IPS-NIHi7 (cell line): ENCODE data around the gene MTMR12.

Source experiments
- DNase-seq: peaks from one replicate; pipeline ENCODE4 v3.0.0; 2012; ENCODE audit warnings: mixed read lengths; ENCODE audit errors: extremely low spot score

Gene MTMR12

DNA sequence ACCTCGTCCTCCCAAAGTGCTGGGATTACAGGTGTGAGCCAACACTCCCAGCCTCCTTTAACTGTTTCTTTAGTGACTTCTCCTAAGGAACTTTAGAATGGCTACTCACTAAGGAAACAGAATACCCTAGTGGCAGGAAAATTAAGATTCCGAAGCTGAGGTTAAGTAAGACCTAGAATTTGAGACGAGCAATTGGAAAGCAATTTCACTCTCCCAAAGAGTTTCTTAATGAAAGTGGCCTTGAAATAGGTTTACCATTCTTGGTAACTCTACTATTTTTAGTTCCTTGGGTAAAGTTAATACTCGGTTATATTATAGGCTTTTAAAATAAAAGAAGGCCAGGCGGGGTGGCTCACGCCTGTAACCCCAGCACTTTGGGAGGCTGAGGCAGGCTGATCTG, 115.7 kb downstream of the MTMR12 start:
- DNase-seq = no peak

DNA sequence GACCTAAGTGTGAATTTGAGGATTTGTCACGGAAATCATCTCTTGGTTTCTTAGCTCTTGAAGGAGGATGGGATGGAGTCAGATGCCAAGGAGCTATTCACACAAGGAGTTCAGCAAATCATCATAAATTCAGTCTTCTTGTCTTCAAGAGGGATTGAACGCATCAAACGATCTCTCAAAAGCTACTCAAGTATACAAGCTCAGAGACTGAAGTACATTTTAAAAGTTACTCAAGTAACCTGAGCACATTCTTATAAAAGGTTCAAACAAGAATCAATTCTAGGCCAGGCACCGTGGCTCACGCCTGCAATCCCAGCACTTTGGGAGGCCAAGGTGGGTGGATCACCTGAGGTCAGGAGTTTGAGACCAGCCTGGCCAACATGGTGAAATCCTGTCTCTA, 117.5 kb downstream of the MTMR12 start:
- no peak for DNase-seq

DNA sequence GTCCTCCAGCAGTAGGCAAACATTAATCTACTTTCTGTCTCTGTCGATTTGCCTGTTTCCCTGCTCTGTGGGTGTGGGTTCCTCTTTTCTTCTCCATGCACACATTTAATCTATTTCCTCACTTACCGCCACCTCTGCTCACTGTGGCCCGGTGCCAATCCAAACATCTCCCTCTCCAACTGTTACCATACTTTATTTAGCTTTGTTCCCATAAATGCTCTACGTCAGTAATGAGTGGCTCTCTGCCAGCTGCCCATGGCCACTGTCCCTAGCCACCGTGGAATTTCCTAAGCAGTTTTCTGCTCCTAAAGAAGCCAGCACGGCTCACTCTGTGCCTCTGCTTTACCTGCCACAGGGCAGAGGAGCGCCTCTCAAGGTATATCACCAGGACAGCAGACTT, 119.1 kb downstream of the MTMR12 start:
- no peak for DNase-seq

- DNase-seq = no peak
Observed at GRCh38 chr5:32190095-32190494, 122.6 kb downstream of the MTMR12 start.

DNA sequence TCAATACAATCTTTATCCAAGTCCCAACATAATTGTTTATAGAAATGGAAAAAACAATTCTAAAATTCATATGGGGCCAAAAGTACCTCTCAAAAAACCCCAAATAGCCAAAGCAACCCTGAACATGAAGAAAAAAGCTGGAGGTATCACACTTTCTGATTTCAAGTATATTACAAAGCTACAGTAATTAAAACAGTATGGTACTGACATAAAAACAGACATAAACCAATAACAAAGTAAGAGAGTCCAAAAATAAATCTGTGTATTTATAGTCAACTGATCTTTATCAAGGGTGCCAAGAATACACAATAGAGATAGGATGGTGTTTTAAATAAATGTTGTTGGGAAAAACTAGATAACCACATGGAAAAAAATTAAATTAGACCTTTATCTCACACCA, 125.1 kb downstream of the MTMR12 start:
- DNase-seq = no peak

DNA sequence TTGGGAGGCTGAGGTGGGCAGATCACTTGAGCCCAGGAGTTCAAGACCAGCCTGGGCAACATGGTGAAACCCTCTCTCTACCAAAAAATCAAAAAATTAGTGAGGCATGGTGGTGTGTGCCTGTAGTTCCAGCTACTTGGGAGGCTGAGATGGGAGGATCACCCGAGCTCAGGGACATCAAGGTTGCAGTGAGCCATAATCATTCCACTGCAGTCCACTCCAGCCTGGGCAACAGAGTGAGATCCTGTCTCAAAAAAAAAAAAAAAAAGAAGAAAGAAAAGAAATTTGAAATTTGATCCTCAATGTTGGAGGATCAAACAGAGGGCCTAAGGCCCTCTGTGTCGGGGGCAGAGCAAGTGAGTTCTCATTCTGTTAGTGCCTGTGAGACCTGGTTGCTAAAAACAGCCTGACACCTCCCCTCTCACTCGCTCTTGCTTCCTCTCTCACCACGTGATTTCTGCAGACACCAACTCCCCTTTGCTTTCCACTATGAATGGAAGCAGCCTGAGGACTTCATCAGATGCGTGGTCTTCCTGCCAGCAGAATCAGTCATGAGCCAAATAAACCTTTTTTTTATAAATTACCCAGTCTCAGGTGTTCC, 130.2 kb downstream of the MTMR12 start:
- DNase-seq = no peak
